HUES48 (cell line): ENCODE data around the gene SGCA.

Source experiments
- H3K27ac ChIP-seq: one replicate; pipeline ENCODE4 v1.7.0; 2013; ENCODE audit warnings: low read depth, low read length, inconsistent platforms
- H3K27me3 ChIP-seq: 2 replicates; pipeline ENCODE4 v1.6.1; 2013; ENCODE audit warnings: mild to moderate bottlenecking, low read length; ENCODE audit not compliant: control insufficient read depth, insufficient read depth
- H3K36me3 ChIP-seq: 2 replicates; pipeline ENCODE4 v1.6.1; 2013; ENCODE audit warnings: low read length; ENCODE audit not compliant: control insufficient read depth, insufficient read depth
- H3K4me1 ChIP-seq: 2 replicates; pipeline ENCODE4 v1.6.1; 2013; ENCODE audit warnings: mild to moderate bottlenecking, low read length; ENCODE audit not compliant: control insufficient read depth, insufficient read depth
- H3K4me3 ChIP-seq: 2 replicates; pipeline ENCODE4 v1.5.1; 2013; ENCODE audit warnings: mild to moderate bottlenecking, low read depth, low read length
- H3K9ac ChIP-seq: 2 replicates; pipeline ENCODE4 v1.6.1; 2013; ENCODE audit warnings: mild to moderate bottlenecking, low read depth, low read length, moderate library complexity
- H3K9me3 ChIP-seq: 2 replicates; pipeline ENCODE4 v1.6.1; 2013; ENCODE audit warnings: low read length; ENCODE audit not compliant: control insufficient read depth, insufficient read depth

SGCA gene

GRCh38 chr17:50177983-50178834 is 12.4 kb downstream of the SGCA start:
- Histone ChIP-seq H3K27me3 (no peaks in the 10 kb centered on the region), H3K27ac (peak overlapping the region; percentile 37), H3K9ac (peak overlapping the region; percentile 55), H3K36me3 (no peaks in the 10 kb centered on the region), H3K9me3 (no peaks in the 10 kb centered on the region), H3K4me3 (peak overlapping the region; percentile 30; the same call in 1 of the 2 replicates), H3K4me1 (peaks cover 14% of the 10 kb centered on the region)

DNA sequence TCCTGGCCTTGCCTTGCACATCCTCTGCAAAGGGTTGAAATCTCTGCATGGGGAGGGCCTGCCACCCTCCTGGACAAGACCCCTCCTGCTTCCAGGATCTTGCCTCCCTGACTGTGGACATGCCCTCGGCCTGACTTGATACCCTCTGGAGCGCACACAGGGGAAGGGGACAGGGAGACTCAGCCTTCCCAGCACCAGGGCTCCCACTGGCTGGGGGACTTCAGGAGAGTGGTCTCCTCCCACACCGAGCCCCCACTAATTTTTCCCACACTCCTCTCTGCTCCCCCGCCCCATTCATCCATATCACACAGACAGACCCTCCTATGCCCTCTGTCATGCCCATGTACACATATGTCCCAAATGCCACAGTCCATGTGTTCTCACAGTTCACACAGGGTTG is 14.3 kb downstream of the SGCA start:
- Histone ChIP-seq H3K4me3 (no peak overlapping the region), H3K4me1 (peaks cover 27% of the 10 kb centered on the region), H3K9ac (no peak overlapping the region), H3K27me3 (no peaks in the 10 kb centered on the region), H3K9me3 (no peaks in the 10 kb centered on the region), H3K27ac (no peak overlapping the region), H3K36me3 (no peaks in the 10 kb centered on the region)

DNA sequence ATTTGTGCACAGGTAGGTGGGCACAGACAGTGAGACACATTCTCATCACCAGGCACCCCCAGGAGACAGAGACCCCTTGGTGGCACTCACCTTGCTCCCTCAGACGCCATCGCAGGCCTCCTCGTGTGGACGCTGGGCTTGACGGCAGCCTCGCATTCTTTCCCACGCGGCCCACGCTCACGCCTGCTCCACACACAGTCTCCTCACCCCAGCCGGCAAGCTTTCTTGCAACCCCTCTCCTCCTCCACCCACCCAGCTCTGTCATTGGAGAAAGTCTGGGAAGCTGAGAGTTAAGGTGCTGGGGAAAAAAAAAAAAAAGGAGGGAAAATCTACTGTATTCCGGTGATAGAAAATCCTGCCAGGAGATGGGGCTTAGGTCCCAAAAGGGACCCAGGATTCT is 14.8 kb downstream of the SGCA start:
- Histone ChIP-seq H3K9me3 (no peaks in the 10 kb centered on the region), H3K27ac (no peak overlapping the region), H3K4me1 (peaks cover 27% of the 10 kb centered on the region), H3K27me3 (no peaks in the 10 kb centered on the region), H3K4me3 (no peak overlapping the region), H3K9ac (no peak overlapping the region), H3K36me3 (0 out of 2 replicates have a peak, but pooled peaks cover under 1% of the 10 kb centered on the region)

- H3K9ac ChIP-seq: no peak overlapping the region
- H3K4me3 ChIP-seq: no peak overlapping the region
- no peaks in the 10 kb centered on the region for H3K27me3 ChIP-seq
- H3K36me3 ChIP-seq: peaks cover 6% of the 10 kb centered on the region
- H3K27ac ChIP-seq: no peak overlapping the region
- H3K9me3 ChIP-seq: no peaks in the 10 kb centered on the region
- H3K4me1 ChIP-seq: peaks cover 27% of the 10 kb centered on the region
Measured at GRCh38 chr17:50181144-50181543, 15.3 kb downstream of the SGCA start.

- peaks cover 13% of the 10 kb centered on the region for H3K36me3 ChIP-seq
- H3K9me3 ChIP-seq: no peaks in the 10 kb centered on the region
- no peaks in the 10 kb centered on the region for H3K27me3 ChIP-seq
- no peak overlapping the region for H3K4me3 ChIP-seq
- H3K9ac ChIP-seq: no peak overlapping the region
- peaks cover 27% of the 10 kb centered on the region for H3K4me1 ChIP-seq
- no peak overlapping the region for H3K27ac ChIP-seq
Measured at GRCh38 chr17:50181591-50182560, 16.1 kb downstream of the SGCA start.

DNA sequence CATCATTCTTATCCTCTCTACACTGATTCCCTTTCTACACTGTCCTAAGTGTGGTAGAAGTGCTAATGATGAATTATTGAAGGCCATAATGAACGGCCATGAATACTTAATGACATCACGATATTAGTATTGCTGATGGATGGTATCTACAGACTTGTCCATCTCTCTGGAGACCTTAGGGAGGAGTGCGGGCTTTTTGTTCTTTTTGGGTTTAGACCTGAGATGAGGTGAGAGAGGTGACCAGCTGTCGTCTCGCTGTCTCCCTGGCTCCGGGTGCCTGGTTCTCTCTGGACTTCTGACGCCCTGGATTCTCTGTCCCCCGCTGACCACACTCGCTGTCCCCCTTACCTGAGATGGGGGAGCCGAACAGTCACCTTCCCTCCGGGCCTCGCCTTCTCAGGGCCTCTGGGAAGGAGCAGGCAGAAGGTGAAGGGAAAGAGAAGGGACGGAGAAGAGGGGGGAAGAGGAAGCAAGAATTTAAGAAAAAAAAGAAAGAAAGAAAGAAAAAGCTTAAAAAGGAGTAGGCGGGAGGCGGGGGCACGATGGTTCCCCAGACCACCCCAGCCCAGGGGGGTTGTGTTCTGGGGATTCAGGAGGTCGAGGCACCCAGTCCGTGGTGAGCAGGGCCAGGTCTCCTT is 17.1 kb downstream of the SGCA start:
- Histone ChIP-seq H3K9me3 (no peaks in the 10 kb centered on the region), H3K4me3 (no peak overlapping the region), H3K9ac (no peak overlapping the region), H3K27me3 (no peaks in the 10 kb centered on the region), H3K36me3 (peaks cover 22% of the 10 kb centered on the region), H3K4me1 (peaks cover 22% of the 10 kb centered on the region), H3K27ac (no peak overlapping the region)

- Histone ChIP-seq H3K9me3 (no peaks in the 10 kb centered on the region), H3K36me3 (peaks cover 27% of the 10 kb centered on the region), H3K4me3 (no peak overlapping the region), H3K27ac (no peak overlapping the region), H3K9ac (no peak overlapping the region), H3K4me1 (peaks cover 16% of the 10 kb centered on the region), H3K27me3 (no peaks in the 10 kb centered on the region)
Measured at GRCh38 chr17:50183421-50183994, 17.7 kb downstream of the SGCA start.

DNA sequence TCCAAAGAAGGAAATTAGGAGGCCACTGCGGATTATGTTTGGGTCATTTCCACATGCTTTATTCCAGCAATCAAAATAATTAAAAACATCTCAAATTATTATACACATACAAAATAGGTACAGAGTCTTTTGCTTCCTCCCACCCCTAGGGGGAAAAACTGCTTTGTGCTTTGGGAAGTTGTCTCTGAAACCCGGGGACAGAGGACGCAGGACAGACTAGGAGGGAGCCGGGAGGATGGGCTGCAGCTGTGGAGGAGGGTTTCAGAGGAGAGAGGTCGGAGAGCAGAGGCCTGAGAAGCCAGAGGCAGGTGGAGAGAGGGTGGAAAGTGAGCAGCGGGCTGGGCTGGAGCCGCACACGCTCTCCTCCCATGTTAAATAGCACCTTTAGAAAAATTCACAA is 18.3 kb downstream of the SGCA start:
- Histone ChIP-seq H3K27ac (no peak overlapping the region), H3K4me3 (no peak overlapping the region), H3K4me1 (peaks cover 14% of the 10 kb centered on the region), H3K9ac (no peak overlapping the region), H3K27me3 (no peaks in the 10 kb centered on the region), H3K36me3 (peaks cover 33% of the 10 kb centered on the region), H3K9me3 (no peaks in the 10 kb centered on the region)

DNA sequence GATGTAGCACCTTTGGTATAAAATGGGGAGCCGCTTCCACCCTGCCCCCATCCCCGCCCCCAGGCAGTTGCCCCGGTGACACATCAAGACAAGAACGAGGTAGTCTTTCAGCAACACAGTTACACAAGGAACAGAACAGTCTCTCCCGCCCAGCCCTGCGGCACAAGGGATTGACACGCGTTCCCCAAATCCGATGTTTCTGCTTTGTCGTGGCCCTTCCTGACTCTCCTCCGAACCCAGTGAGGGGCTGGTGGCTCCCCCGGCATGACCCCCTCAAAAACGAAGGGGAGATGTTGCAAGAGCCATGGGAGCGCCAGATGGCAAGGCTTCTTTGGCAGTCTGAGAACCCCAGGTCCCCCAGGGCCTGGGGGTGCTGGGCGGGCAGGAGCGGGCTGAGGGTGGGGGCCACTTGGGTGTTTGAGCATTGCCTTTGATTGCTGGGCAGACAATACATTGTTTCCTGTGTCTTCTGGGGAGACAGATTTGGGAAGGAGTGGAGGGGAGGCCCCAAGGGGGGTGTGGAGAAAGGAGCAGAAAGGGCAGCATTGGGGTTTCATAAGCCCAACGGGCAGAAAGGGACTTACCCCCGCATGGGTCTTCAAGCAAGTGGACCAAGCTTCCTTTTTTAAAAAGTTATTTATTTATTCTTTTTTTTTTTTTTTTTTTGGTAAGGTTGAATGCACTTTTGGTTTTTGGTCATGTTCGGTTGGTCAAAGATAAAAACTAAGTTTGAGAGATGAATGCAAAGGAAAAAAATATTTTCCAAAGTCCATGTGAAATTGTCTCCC is 19.0 kb downstream of the SGCA start:
- H3K27me3 ChIP-seq: no peaks in the 10 kb centered on the region
- no peak overlapping the region for H3K27ac ChIP-seq

More for the DNA sequence above, 19.0 kb downstream of the SGCA start:
- no peak overlapping the region for H3K9ac ChIP-seq
- no peak overlapping the region for H3K4me3 ChIP-seq
- peaks cover 14% of the 10 kb centered on the region for H3K4me1 ChIP-seq
- H3K36me3 ChIP-seq: peaks cover 40% of the 10 kb centered on the region
- H3K9me3 ChIP-seq: no peaks in the 10 kb centered on the region
